Activated CD8-positive, alpha-beta memory T cell treated with anti-CD3 and anti-CD28 coated beads for 36 hours (primary cell): Measurements from ENCODE around the gene KY. TPM values are rescaled to one million over a fixed set of nuclear protein-coding genes. Genes with fewer than 3 reads are reported as not detected.

ENCODE experiments used
- CTCF ChIA-PET: fragments of 350-600 bp; sonication (Branson Sonifier 250); formaldehyde crosslinking; loops from one replicate; lab custom pipeline; 2021; ENCODE audit warnings: antibody characterized with exemption; lab: Charles Lee
- POLR2A ChIA-PET: fragments of 350-600 bp; sonication (Branson Sonifier 250); formaldehyde crosslinking; loops from one replicate; lab custom pipeline; 2021; ENCODE audit warnings: antibody characterized with exemption; lab: Charles Lee
- total RNA-seq, 2 experiments: library from RNA; stranded (reverse); gene quantifications; one replicate each; pipeline ENCODE4 v1.2.3, GENCODE V29; 2021

Gene KY, protein sequence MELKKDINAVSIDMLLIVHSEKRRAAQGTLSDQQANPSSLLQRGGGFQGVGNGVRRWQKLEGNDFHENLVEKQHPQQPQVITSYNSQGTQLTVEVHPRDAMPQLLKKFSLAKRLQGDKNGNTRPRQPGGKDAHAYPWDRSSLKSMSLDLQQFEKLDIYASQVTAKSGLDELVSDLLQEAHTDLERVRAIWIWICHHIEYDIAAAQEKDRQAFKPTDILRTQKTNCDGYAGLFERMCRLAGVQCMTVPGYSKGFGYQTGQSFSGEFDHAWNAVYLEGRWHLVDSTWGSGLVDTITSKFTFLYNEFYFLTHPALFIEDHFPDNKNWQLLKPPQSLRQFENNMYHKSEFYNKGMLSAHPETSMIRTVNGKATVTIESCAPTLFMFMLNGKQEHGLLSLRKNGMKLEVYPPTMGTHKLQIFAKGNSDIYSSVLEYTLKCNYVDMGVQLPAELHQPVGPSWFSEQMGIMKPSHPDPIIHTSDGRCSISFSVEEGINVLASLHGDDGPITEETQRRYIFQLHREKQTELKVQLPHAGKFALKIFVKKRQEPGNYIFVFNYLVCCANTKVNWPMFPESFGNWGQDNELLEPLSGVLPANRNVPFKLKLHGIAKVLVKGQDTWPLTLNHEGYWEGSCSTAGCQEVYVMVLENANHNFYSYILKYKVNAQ
- not detected for total RNA-seq

DNA sequence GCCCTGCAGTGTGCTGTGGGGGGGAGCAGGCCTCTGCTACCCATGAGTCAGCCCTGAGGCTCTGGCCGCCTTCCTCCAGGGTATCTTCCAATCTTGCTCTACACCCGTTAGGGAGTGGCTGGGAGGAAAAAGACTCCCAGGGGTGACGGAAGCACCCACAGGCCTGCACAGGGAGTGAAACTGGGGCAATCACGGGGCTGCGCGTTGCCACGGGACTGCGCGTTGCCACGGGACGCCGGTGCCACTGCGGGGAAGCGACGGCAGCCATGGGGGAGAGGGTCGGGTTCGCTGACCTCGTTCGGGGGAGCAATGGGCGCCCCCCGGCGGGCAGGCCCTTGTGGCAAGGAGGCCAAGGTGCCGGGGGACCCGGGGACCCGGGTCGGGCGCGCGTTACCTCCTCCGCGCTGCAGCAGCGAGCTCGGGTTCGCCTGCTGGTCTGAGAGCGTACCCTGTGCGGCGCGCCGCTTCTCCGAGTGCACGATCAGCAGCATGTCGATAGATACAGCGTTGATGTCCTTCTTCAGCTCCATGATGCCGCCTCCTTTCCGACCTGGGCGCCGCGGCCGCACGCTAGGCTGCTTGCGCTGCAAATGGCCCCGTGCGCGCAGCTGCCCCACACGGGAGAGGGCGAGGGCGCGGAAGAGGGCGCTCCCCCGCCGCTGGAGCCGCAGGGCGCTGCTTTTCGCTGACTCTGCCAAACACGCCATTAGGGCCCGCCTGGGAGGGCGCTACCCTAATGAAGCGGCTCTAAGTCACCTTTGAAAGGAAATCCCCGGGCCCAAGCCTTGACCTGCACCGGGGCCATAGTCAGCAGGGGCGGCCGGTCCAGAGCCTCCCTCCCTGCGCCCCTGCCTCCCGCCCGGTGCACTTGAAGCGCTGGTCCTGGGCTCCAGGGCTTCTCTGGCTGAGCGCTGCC, at the start of gene KY:
TSS of gene KY (minus strand) at position 592 of the 916 bp plus-strand sequence. CDS start at position 530, 62 bp downstream.
- POLR2A ChIA-PET, result no interaction called here
- CTCF ChIA-PET, result no interaction called here

DNA sequence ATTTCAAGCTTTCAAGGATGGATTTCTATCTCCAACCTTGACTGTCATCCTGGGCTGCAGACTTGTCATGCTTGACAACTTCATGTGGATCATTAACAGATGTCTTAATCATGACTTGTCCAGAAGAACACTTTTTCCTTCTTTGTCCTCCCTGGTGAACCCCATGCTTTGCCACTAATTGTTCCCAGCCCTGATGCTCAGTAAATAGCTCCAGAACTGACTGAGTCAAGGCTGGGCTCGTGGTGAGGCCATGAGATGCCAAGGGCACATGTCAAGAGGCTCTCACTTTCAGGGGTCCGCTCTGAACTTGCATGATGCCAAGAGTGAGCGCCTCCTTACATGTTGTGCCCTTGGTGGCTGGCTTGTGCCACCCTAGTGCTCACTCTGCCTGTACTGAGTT, 48.9 kb upstream of the KY start:
- ChIA-PET POLR2A (no interaction called here), CTCF (no interaction called here)

DNA sequence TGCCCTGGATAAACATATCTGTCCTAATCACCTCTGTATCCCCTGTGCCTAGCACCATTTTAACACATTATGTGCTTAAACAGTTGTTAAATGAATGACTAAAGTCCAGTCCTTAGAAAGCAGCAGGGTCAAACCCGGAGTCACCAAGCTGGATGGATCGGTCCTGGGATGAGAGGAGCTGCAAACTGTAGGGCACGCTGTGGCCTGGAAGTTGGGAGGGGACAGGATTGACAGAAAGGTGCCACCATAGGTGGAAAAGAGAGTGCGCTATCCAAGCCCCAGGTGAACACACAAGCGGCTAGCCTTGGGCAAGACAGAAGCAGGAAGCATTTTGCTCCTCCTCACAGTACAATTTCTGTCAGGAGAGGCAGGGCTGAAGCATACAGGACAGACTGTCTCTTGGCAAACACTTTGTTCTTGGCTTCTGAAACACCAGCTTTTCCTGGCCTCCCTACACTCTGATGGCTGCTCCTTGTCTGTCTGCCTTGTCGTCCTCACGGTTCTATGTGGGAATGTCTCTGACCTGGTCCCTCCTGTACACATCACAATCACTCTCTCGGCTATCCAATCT, 48.4 kb upstream of the KY start:
- POLR2A ChIA-PET, result no interaction called here
- CTCF ChIA-PET, result no interaction called here

DNA sequence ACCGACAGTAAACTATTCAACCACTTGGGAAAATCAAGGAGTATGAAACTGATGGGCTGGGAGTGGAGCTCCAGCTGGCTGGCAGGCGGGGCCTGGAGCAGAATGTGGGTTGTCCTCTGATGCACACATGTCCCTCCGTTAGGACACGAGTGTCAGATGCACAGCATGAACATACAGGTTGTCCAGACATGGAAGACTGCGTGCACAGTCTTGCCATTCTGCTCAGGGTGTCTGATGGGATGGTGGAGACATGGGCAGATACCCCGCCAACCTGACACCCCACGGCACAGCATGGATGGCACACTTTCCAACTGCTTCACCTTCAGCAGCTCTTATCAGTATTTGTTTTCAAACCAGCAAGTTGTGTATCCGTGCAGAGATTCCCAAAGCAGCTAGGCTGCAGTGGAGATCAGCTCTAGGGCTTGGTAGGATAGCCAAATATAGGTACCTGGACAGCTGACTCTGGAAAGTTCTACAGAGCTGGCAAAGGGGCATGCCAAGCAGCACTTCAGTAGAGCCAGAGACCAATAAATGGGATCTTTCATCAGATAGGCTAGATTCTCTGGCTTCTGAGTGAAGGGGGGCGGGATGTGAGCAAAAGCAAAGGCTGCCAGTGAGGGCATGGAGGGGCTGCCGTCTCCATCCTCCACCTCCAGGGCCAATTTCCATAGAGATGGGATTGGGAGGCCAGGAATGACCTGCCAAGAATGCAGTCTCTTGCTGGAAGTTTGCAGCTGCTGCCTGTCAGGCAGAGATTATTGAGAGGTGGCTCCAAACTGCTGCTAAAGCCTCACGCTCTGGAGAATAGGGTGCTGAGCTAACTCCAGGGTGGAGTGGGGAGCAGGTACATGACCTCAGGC, 47.2 kb upstream of the KY start:
- CTCF ChIA-PET, result no interaction called here
- POLR2A ChIA-PET, result no interaction called here

DNA sequence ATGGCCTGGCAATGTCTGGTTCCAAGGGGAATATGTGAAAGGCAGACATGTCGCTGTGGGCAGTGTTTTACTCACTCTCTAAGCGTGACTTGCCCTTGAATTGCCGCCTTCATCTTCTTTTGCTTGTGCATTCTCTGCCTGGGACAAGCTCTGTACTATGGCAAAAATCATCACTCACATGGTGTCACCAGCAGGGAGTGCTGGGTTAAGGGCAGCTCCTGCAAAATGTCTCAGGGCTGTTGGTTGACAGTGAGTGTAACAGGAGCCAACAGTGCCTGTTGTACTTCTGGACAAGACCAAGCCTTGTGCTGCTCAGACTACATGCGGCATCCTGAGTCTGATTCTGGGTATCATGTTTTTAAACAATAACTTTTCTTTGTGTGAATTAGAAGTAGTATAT, 45.3 kb upstream of the KY start:
- CTCF ChIA-PET, result no interaction called here
- POLR2A ChIA-PET, result no interaction called here

DNA sequence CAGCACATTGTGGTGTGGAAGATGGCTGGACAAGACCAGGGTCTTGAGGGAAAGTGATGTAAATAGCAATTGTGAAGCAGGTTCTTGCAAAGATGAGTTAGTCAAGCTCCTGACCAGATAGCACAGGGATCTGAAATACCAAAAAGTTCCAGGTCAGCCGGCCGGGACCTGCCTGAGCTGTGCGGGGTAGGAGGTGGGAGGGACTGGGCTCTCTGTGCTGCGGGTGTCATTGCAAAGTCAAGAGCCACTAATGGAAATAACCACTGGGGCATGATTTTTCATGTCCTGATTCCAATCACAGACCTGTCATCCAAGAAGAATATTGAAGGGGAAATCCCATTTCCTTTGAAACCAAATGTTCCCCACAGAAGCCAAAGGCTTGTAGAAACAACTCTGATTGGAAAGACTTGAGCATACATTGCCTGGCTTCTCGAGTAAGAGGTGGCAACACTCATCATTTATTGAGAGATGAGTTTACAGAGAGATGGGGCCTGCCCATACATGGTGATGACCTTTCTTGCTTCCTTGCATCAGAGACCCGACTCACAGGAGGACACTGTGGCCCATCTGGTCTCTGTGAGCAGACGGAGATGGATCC, 44.2 kb upstream of the KY start:
- ChIA-PET POLR2A (no interaction called here), CTCF (no interaction called here)

DNA sequence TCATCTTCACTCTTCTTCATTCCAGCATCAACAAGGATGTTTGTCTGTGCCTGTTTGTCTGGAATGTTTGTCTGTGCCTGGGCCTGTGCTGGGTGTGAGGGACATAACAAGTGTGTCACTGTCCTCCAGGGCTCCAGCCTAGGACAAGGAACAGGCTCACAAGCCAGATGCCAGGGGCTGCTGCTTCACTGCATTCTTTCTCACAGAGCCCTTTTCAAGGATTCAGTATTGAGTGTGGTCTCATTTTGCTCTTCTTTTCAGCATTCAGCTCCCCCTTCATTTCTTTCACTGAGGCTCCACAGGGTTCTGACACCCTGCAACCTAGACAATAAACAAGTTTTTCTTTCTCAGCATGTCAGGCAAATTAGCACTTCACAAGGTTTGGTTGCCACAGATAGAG, 43.6 kb upstream of the KY start:
- CTCF ChIA-PET, result no interaction called here
- POLR2A ChIA-PET, result no interaction called here

DNA sequence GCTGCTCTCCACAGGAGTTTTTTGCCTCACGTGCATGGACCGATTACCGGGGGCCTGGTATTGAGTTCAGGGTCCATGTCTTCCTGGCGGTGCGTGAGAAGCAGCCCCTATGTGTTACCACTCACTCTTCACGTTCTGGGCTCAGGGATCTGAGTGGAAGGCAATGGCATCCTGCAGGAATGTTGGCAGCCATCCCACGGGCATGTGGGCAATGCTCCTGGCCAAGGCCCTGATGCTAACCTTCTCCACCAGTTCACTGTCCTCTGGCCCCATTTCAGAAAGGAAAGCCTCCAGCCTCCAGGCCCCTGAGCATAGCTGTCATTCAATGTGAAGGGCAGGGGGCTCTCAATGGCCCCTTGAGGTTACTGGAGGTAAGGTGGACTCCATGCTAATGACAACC, 43.0 kb upstream of the KY start:
- CTCF ChIA-PET, result no interaction called here
- POLR2A ChIA-PET, result no interaction called here

DNA sequence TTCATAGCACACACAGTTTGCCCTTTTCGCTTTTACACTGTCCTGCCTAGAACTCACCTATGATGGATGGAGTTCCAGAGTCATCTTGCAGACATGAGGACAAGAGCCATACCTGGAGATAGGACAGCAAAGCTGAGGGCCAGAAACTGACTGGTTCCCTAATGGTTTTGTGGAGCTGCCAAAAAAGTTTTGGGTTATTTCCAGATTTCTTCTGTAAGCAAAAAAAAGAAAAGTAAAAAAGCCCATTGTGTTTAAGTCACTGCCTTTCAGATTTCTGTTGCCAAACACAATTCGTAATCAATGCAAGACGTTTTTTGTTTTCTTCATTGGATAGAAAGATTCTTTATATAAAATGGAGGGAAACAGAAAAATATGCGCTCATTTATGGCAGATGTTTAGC, 42.4 kb upstream of the KY start:
- CTCF ChIA-PET, result no interaction called here
- POLR2A ChIA-PET, result no interaction called here

DNA sequence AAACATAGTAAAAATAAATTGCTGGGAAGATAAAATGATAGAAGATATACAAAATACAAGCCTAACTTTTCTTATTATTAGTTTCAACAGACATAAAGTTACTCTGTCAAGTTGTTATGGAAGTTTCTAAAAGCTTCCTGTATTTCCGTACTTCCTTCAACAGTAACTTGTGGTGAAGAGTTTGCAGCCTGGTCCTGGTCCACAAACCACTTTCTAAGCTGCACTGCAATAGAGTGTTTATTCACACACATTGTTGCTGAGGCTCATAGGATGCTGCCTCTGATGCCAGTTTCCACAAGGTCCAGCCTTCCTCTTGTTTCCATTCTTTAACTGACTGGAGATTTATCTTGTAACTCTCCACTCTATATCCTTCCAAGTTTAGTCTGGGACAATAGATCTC, 39.4 kb upstream of the KY start:
- POLR2A ChIA-PET, result no interaction called here
- CTCF ChIA-PET, result no interaction called here

DNA sequence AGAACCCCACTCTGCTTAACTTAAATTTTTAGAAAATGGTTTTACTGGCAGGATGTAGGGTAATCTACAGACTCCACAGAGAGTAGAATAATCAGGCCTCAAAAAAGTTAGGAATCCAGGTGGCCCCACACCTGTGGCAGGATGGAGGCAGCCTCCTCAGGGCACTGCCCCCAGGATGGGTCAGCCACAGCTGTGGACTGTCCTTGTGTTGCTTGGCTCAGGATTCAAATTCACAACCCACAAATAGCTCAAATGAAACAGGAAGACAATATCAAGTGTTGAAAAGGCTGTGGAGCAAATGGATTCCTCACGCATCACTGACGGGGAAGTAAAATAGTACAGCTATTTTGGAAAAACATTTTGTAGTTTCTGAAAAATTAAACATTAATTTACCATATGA, 36.8 kb upstream of the KY start:
- POLR2A ChIA-PET, result no interaction called here
- CTCF ChIA-PET, result no interaction called here

DNA sequence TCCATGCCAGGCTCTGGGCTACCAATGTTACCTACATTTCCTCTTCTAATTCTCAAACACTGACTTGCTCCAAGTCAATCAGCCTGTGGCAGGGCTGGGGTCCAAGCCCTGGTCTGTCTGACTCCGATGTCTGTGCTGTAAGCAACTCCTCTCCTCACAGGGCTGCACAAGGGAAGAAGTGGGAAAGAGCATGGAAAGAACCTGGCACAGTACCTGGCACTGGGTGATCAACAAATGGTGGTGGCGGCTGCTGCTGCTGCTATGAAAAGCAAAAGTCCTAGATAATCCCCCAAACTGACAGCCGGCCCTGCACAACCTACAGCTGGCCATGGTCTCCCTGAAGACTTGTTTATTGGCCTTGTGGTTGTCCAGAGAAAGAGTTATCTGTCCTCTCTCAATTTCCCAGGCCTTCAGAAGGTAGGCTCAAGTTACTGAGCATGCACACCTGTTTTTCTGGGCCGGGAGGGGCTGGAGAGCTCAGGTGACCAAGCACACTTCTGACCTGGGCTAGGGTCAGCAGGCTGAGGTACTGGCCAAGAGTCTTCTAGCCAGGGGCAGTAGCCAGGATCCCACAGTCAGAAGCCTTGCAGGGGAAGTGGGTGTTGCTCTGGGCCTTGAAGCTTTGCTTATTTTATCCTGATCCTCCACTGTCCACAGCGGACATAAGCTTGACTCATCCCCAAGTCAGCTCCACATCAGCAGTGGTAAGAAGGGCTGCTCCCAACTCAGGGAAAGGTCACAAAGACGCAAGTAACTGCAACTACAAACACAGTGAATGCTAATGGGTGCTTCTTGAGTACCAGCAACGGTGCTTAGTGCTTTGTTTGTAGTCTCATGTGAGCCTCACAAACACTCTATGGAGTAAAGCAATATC, 35.3 kb upstream of the KY start:
- ChIA-PET CTCF (no interaction called here), POLR2A (no interaction called here)

DNA sequence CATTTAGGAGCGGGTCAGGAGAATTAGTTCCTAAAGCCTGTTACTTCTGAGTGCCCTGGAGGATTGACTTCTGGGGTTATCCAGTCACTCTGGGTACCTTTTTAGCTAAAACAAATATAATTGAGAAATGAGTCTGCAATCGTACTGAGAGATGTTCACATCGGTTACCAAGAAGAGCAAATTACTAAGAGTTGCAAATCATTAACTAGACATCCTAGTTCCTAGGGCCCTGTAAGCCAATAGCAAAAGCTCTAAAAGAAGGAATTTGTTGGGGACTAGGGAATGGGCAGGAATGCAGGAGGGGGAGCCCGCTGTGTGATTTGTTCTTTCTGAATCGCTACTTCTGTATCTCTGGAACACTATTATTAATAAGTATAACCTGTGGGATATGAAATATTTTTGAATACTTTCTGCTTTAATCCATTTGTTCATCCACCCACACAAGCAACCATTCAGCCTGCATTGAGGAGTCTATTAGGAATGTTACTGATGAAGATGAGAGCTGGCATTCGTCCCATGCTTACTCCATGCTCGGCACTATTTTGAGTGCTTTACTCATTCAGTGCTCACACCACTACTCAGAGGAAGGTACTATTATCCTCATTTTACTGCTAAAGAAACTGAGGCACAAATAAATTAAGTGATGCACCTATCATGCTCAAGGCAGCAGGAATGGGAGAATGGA, 31.5 kb upstream of the KY start:
- ChIA-PET CTCF (no interaction called here), POLR2A (no interaction called here)

DNA sequence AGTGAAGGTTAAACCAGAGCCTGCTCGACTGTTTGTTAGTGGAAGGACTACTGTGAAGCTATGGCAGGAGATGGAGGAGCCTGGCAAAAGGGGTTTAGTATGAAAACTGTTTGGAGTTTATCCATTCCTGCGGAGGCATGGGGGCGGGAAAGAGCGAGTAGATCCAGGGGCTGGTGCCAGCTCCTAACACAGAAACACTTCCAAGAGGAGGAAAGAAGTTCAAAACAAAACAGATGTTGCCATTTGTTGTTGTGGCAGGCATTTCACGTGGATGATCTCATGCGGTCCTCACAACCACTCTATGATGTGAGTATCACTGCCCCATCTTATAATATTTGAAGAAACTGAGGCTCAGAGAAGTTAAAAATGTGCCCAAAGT, 30.7 kb upstream of the KY start:
- POLR2A ChIA-PET, result no interaction called here
- CTCF ChIA-PET, result no interaction called here

DNA sequence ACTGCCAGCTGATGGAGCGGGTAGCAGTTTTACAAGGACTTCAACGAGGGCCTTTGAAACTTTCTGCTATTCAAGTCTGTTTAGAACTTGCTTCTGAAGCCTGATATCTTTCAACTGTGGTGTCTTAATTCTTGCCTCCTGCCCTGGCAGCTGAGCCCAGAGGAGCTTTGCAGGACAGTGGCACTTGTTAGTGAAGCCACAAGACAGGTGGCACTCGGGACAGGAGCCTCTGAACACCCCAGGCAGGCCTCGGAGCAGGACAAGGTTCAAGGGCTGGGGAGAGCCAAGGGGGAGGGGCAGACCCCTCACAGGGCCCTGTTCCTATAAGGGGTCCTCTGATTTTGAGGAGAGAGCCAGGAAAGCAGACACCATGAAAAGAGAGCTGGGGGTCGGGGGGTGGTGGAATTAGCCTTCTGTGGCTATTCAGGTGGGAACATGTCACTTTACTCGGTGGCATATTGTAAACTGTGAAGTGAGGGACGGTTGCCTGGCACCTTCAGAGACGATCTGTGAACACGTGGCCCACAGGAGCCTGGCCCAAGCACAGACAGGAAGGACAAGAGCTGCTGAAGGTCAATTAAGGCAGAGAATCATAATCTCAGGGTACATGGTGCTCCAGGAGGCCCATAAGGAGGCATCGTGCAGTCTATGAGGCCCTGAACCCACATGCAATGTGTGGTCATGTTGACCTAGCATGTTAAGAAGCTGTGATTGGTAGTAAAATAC, 30.1 kb upstream of the KY start:
- POLR2A ChIA-PET, result no interaction called here
- CTCF ChIA-PET, result no interaction called here

DNA sequence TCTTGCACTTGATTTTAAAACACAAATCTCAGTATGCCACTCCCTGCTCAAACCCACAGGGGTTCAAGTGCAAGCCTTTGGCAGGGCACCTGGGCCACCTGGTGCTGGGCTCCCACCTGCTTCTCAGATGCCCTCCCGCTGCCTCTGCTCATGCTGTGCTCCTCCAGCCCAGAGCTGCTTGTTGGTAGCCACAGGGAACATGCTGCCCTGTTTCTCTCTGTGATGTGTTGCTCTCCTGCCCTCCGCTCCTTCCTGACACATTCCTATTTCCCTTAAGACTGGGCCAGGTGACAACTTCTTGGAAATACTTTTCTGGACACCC, 27.1 kb upstream of the KY start:
- CTCF ChIA-PET, result no interaction called here
- POLR2A ChIA-PET, result no interaction called here
